Prostate gland (tissue), 2 donors: Measurements from ENCODE around the gene TMEM271.

Experiments
- CTCF ChIP-seq, 4 experiments: fragments of 200-600 bp in 2 of 4; fragments of 450-650 bp in 2 of 4; sonication (generic) in 2 of 4; IDR thresholded peaks; 1 replicate in 3 of 4; 2 replicates in 1 of 4; pipeline ENCODE4 v1.5.1; 2016 to 2019; ENCODE audit warnings: antibody characterized with exemption in 4 of 4, mild to moderate bottlenecking in 2 of 4, moderate library complexity in 2 of 4
- POLR2A ChIP-seq: fragments of 450-650 bp; IDR thresholded peaks from one replicate; pipeline ENCODE4 v1.6.1; 2016; ENCODE audit warnings: antibody characterized with exemption, mild to moderate bottlenecking

GRCh38 chr4:620201-620600, 44.1 kb upstream of the TMEM271 start:
- TF ChIP-seq CTCF (IDR thresholded peaks at IDR 0.05) (no peak), POLR2A (no peak)
